CD4-positive, alpha-beta T cell treated with Interleukin-6 for 4 hours (primary cell): ENCODE measurements around the gene IFT22.
"Not testable (repeated sequence)": the region's sequence is repeated elsewhere in the genome, so short reads cannot be mapped to it uniquely, and the experiment has no call there.

Source experiments
- DNase-seq: peaks from one replicate; pipeline ENCODE4 v3.0.0-alpha.2; 2020; ENCODE audit warnings: mixed read lengths

IFT22 gene

DNA sequence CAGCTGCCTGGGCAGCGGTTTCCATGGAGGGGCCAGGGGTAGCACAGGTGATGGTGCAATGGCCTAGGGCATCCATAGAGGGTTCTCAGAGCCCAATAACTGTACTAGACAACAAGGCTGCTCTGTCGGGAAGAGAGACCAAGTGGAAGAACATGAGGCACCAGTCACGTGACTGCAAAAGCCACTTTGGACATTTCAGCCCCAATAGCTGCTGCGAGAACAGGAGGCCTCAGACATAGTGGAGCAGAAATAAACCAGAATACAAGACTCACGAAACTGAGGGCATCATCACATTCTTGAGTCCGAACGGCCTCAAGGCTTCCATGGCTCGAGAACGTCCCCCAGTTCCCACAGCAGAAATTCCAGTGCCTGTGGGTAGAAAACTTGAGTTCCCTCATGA is 44.5 kb downstream of the IFT22 start:
- DNase-seq = no peak

DNA sequence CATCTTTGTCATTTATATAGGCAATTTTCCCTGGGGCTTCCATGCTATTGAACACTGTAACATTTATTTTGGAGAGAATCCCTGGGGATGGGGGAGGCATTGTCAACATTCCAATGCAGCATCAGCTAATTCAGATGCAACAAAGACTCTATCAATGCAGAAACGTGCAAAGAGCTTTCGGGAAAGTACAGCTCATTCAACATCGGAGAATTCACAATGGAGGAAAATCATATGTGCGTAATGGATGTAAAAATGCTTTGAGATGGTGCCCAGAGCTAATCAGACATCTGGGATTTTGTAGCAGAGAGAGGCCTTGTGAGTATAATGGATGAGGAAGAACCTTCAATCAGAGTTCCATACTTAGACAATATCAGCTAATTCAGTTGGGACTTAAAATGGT is 48.4 kb downstream of the IFT22 start:
- no peak for DNase-seq

DNA sequence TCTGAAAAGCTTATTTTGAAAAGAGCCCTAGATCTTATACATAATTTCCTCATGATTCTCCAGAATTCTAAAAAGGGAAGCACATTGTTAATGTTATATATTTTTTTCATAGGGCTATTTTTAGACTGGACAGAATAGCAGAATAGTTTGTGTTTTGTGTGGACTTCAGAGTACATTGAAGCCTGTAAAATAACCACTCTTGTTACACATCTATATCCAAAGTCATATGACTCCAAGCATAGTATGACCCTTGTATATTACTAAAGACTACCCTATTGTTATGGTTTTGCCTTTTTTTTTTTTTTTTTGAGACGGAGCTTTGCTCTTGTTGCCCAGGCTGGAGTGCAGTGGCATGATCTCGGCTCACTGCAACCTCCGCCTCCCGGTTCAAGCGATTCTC is 50.6 kb downstream of the IFT22 start:
- DNase-seq = no peak

DNA sequence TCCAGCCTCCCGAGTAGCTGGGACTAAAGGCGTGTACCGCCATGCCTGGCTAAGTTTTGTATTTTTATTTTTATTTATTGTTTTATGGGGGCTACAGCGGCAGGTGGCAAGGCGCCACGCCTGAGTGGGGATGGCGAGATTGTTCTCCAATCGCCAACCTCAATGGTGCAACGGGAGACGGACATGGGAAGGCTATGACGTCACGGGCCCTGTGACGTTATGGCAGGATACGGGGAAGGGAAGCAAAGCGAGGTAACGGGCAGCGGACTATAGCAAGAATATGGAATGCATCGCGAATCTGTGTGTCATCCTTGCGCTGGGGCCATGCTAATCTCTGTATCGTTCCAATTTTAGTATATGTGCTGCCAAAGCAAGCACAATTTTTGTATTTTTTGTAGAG is 51.9 kb downstream of the IFT22 start:
- DNase-seq = no peak

DNA sequence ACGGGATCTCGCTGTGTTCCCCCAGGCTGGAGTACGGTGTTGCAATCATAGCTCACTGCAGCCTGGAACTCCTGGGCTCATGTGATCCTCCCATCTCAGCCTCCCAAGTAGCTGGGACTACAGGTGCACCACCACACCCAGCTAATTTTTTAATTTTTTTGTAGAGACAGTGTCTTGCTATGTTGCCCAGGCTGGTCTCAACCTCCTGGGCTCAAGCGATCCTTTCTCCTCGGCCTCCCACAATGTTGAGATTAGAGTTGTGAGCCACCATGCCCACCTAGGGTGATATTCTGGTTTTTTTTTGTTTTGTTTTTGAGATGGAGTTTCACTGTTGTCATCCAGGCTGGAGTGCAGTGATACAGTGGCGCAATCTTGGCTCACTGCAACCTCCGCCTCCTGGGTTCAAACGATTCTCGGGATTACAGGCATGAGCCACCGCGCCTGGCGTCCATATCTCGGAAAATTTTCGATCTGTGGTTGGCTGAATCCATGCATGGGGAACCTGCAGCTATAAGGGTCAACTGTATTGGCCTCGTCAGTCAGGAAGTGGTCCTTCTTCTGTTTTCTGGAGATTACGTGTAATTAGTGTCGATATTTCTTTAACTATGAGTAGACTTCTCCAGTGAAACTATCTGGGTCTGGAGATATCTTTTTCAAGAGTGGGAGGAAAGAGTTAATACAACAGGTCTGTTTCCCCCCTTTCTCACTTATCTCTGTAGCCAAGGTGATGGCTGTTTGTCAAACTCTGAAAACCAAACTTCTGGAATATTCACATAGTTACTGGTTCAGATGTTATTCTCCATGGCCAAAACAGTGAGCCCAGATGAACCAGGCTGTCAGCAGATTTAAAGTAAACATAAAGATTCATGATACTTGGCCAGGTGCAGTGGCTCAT is 55.7 kb downstream of the IFT22 start:
- no peak for DNase-seq

DNA sequence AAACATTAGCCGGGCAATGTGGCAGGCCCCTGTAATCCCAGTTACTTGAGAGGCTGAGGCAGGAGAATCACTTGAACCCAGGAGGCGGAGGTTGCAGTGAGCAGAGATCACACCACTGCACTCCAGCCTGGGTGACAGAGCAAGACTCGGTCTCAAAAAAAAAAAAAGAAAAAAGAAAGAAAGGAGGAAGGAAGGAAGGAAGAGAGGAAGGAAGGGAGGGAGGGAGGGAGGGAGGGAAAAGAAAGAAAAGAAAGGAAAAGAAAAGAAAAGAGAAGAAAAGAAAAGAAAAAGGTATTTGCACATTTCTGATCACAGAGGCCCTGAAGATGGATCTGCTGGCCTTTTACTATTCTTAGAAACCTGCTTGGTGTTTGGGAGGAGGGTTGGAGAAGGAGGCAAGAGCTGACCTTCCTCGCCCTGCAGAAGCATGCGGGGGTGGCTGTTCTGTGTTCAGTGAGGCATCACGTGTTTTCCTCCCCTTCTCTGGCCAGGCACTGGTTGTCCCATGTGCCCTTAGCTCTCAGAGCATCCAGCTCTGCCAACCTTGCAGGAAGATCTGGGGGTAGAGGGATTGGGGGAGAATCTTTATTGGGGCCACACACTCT is 57.4 kb downstream of the IFT22 start:
- not testable (repeated sequence) for DNase-seq
